CD14-positive monocyte (primary cell): ENCODE measurements around the gene GPR65. TPM values are rescaled to one million over a fixed set of nuclear protein-coding genes. Genes with fewer than 3 reads are reported as not detected.
"Not testable (repeated sequence)": the region's sequence is repeated elsewhere in the genome, so short reads cannot be mapped to it uniquely, and the experiment has no call there.

ENCODE experiments used
- DNase-seq, 3 donors: peaks; one replicate each; pipeline ENCODE4 v3.0.0-alpha.2; 2011 to 2022
- H2AFZ ChIP-seq: 2 replicates; pipeline ENCODE4 v1.6.0; 2012; ENCODE audit warnings: mild to moderate bottlenecking, low read depth, low read length, inconsistent platforms; ENCODE audit not compliant: insufficient read depth, poor library complexity, severe bottlenecking
- H3K27ac ChIP-seq, 2 donors: 1 replicate in 1 of 2; 2 replicates in 1 of 2; pipeline ENCODE4 v1.5.1; 2012 to 2013; ENCODE audit warnings: low read length in 2 of 2, control low read depth in 1 of 2, inconsistent platforms in 1 of 2, low read depth in 1 of 2, mild to moderate bottlenecking in 1 of 2
- H3K27me3 ChIP-seq, 2 donors: one replicate each; pipeline versions ENCODE4 v1.6.0 to v1.6.1; 2011 to 2013; ENCODE audit warnings: low read length in 2 of 2; ENCODE audit not compliant: control insufficient read depth in 2 of 2, insufficient read depth in 2 of 2
- H3K36me3 ChIP-seq, 2 donors: replicated peaks in 1 of 2; 1 replicate in 1 of 2; 2 replicates in 1 of 2; pipeline versions ENCODE4 v1.5.1 to v1.6.1; 2012 to 2013; ENCODE audit warnings: low read length in 2 of 2, control low read depth in 1 of 2, inconsistent platforms in 1 of 2, mild to moderate bottlenecking in 1 of 2; ENCODE audit not compliant: insufficient read depth in 2 of 2, control insufficient read depth in 1 of 2
- H3K4me1 ChIP-seq, 2 donors: 1 replicate in 1 of 2; 2 replicates in 1 of 2; pipeline versions ENCODE4 v1.5.1 to v1.6.1; 2012 to 2013; ENCODE audit warnings: low read length in 2 of 2, control low read depth in 1 of 2, inconsistent platforms in 1 of 2, mild to moderate bottlenecking in 1 of 2, moderate library complexity in 1 of 2; ENCODE audit not compliant: insufficient read depth in 2 of 2, control insufficient read depth in 1 of 2
- H3K4me2 ChIP-seq: replicated peaks from 2 replicates; pipeline ENCODE3; 2012; ENCODE audit warnings: low read length, moderate library complexity, mild to moderate bottlenecking; ENCODE audit not compliant: poor library complexity, severe bottlenecking; ENCODE audit errors: extremely low read depth
- H3K4me3 ChIP-seq, 3 experiments: fragments of 200-600 bp in 1 of 3; sonication (generic) in 1 of 3; replicated peaks in 1 of 3; 1 replicate in 2 of 3; 2 replicates in 1 of 3; pipeline ENCODE4 v1.5.1; 2011 to 2013; ENCODE audit warnings: low read length in 3 of 3, mild to moderate bottlenecking in 3 of 3, control low read depth in 2 of 3, low read depth in 2 of 3, inconsistent platforms in 1 of 3, moderate library complexity in 1 of 3
- H3K79me2 ChIP-seq: 2 replicates; pipeline ENCODE4 v1.6.0; 2012; ENCODE audit warnings: mild to moderate bottlenecking, control low read depth, inconsistent platforms, low read length, moderate library complexity; ENCODE audit not compliant: insufficient read depth
- H3K9ac ChIP-seq: 2 replicates; pipeline ENCODE4 v1.6.0; 2017; ENCODE audit warnings: low read length, mild to moderate bottlenecking; ENCODE audit not compliant: insufficient read depth, poor library complexity, severe bottlenecking
- H3K9me3 ChIP-seq, 2 donors: replicated peaks in 1 of 2; 1 replicate in 1 of 2; 2 replicates in 1 of 2; pipeline versions ENCODE4 v1.5.1 to v1.6.1; 2012 to 2013; ENCODE audit warnings: low read length in 2 of 2, control low read depth in 1 of 2; ENCODE audit not compliant: control insufficient read depth in 1 of 2, insufficient read depth in 1 of 2
- H4K20me1 ChIP-seq: 2 replicates; pipeline ENCODE4 v1.6.0; 2012; ENCODE audit warnings: mild to moderate bottlenecking, low read length, control low read depth, moderate library complexity; ENCODE audit not compliant: insufficient read depth
- H3K27ac Mint-ChIP-seq, 7 donors: one replicate each; pipeline ENCODE4 v1.8.0; 2020; ENCODE audit warnings: mild to moderate bottlenecking in 7 of 7, mixed read lengths in 7 of 7, moderate library complexity in 6 of 7, inconsistent platforms in 2 of 7
- H3K27me3 Mint-ChIP-seq, 3 donors: one replicate each; pipeline ENCODE4 v1.8.0; 2021 to 2022; ENCODE audit warnings: low read depth in 3 of 3, mild to moderate bottlenecking in 3 of 3, mixed read lengths in 3 of 3, moderate library complexity in 3 of 3, inconsistent platforms in 1 of 3
- H3K36me3 Mint-ChIP-seq, 2 donors: one replicate each; pipeline ENCODE4 v1.8.0; 2020; ENCODE audit warnings: mixed read lengths in 2 of 2, inconsistent platforms in 1 of 2, mild to moderate bottlenecking in 1 of 2
- H3K4me1 Mint-ChIP-seq: one replicate; pipeline ENCODE4 v1.8.0; 2020; ENCODE audit warnings: mild to moderate bottlenecking, mixed read lengths
- H3K4me3 Mint-ChIP-seq, 2 donors: one replicate each; pipeline ENCODE4 v1.8.0; 2020; ENCODE audit warnings: mild to moderate bottlenecking in 2 of 2, mixed read lengths in 2 of 2, moderate library complexity in 1 of 2
- H3K9me3 Mint-ChIP-seq, 7 donors: one replicate each; pipeline ENCODE4 v1.8.0; 2020 to 2022; ENCODE audit warnings: mixed read lengths in 7 of 7, mild to moderate bottlenecking in 6 of 7, moderate library complexity in 6 of 7, inconsistent platforms in 2 of 7
- WGBS: methylation state at CpG from one replicate; pipeline ENCODE4 v1.1.5; 2013; ENCODE audit warnings: missing lambda C conversion rate; ENCODE audit not compliant: insufficient coverage; 5-methylcytosine and 5-hydroxymethylcytosine counted together
- intact Hi-C, 2 donors: fragments of 100-400 bp; cut with micrococcal nuclease; formaldehyde crosslinking; loops; one replicate each; pipeline versions ENCODE4 v1.15.0 to v1.15.1; 2023
- polyA plus RNA-seq, 3 donors: library from polyadenylated mRNA; depleted of rRNA in 1 of 3; unstranded in 2 of 3; stranded (reverse) in 1 of 3; fragments of 300-500 nt in 2 of 3; fragments of >200 nt in 1 of 3; fragmentation: Illumina TruSeq in 2 of 3; gene quantifications; 1 replicate in 2 of 3; 2 replicates in 1 of 3; pipeline ENCODE4 v1.2.3, GENCODE V29; 2012 to 2021
- TF ChIP-seq, protein P1 (sequence below): fragments of 200-600 bp; IDR thresholded peaks from one replicate; pipeline ENCODE4 v1.8.0; 2022; ENCODE audit warnings: antibody characterized with exemption, mild to moderate bottlenecking

GPR65 gene
- polyA plus RNA-seq, 3 donors = 15.5 to 33.3 (median 20.6) TPM

DNA sequence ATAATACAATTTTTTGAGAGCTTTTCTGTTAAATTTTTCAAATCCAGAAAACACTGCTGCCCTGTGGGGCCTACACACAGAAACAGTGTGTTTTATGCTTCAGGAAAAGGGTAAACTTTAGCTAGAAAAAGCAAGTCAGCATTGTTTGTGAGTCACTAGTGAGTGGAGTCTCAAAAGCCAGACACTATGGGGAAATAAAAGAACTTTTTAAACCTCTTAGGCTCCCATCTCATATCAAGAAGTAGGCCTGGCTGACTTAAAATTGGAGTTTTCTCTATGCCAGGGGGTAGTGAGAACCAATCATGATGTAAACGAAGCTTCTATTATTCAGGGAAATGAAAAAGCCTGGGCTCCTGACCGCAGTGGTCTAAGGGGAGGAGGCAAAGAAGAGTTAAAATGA lies 12.6 kb downstream of the GPR65 start:
- H3K27me3 ChIP-seq = no peaks in the 10 kb centered on the region
- TF ChIP-seq, protein P1, sequence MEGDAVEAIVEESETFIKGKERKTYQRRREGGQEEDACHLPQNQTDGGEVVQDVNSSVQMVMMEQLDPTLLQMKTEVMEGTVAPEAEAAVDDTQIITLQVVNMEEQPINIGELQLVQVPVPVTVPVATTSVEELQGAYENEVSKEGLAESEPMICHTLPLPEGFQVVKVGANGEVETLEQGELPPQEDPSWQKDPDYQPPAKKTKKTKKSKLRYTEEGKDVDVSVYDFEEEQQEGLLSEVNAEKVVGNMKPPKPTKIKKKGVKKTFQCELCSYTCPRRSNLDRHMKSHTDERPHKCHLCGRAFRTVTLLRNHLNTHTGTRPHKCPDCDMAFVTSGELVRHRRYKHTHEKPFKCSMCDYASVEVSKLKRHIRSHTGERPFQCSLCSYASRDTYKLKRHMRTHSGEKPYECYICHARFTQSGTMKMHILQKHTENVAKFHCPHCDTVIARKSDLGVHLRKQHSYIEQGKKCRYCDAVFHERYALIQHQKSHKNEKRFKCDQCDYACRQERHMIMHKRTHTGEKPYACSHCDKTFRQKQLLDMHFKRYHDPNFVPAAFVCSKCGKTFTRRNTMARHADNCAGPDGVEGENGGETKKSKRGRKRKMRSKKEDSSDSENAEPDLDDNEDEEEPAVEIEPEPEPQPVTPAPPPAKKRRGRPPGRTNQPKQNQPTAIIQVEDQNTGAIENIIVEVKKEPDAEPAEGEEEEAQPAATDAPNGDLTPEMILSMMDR = no peak
- no peak overlapping the region for H3K4me2 ChIP-seq
- H3K4me1 ChIP-seq = peaks cover 36 to 43% of the 10 kb centered on the region in 2 donors
- intact Hi-C loops = loop anchor here in 1 of 2 donors (10.0 kb wide), 1 partner anchor 47 kb away; no protein-coding TSS in a partner anchor
- H3K9me3 ChIP-seq = peaks cover 0 to 6% of the 10 kb centered on the region in 2 donors
- no peak overlapping the region for H3K9ac ChIP-seq
- no peak overlapping the region for H2AFZ ChIP-seq
- peaks cover 5 to 21% of the 10 kb centered on the region in 2 donors for H3K36me3 ChIP-seq
- H3K79me2 ChIP-seq = peaks cover 52% of the 10 kb centered on the region
- H4K20me1 ChIP-seq = peaks cover 7% of the 10 kb centered on the region
- peaks cover 47 to 50% of the 10 kb centered on the region in 2 donors for H3K36me3 Mint-ChIP-seq
- H3K4me3 Mint-ChIP-seq = no peak overlapping the region
- H3K4me1 Mint-ChIP-seq = peaks cover 49% of the 10 kb centered on the region
- peak overlapping the region in 5 of 7 donors; percentile 45 to 75 (median 61) for H3K27ac Mint-ChIP-seq
- H3K4me3 ChIP-seq = no peak overlapping the region
- peak; percentile 42 to 77 (median 74) for DNase-seq
- H3K27me3 Mint-ChIP-seq = peaks cover 0 to 2% (median 1%) of the 10 kb centered on the region in 3 donors
- no CpG with 5 or more reads among the region's 2 CpGs for WGBS
- peaks cover 0 to 7% (median 0%) of the 10 kb centered on the region in 7 donors for H3K9me3 Mint-ChIP-seq
- peak overlapping the region in 1 of 2 donors; percentile 66 for H3K27ac ChIP-seq

DNA sequence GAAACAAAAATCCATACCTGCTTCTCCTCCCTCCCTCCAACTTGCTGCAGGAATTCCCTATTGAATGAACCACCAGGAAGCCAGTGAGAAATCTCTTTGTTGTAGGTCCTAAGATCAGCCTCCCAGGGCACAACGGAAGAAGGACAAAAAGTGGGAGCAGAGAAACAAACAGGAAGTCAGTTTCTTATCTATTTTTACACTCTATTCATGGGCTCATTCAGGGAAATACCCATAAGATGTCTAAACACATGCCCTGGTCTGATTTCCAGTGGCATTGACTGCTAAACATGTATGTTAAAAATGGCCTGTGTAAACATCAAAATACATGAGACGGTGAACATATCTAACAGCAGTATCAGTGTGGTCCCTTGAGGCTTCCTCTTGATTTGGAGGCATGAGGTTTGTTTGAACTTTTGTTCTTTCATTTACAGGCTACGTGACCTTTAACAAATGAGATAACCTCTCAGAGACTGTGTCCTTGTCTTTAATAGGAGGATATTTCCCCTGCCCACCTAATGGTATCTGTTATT lies 18.8 kb downstream of the GPR65 start:
- H3K27me3 Mint-ChIP-seq = peaks cover 0 to 2% (median 0%) of the 10 kb centered on the region in 3 donors
- H3K4me2 ChIP-seq = peak overlapping the region; percentile 11
- peaks cover 37 to 44% of the 10 kb centered on the region in 2 donors for H3K4me1 ChIP-seq

DNA sequence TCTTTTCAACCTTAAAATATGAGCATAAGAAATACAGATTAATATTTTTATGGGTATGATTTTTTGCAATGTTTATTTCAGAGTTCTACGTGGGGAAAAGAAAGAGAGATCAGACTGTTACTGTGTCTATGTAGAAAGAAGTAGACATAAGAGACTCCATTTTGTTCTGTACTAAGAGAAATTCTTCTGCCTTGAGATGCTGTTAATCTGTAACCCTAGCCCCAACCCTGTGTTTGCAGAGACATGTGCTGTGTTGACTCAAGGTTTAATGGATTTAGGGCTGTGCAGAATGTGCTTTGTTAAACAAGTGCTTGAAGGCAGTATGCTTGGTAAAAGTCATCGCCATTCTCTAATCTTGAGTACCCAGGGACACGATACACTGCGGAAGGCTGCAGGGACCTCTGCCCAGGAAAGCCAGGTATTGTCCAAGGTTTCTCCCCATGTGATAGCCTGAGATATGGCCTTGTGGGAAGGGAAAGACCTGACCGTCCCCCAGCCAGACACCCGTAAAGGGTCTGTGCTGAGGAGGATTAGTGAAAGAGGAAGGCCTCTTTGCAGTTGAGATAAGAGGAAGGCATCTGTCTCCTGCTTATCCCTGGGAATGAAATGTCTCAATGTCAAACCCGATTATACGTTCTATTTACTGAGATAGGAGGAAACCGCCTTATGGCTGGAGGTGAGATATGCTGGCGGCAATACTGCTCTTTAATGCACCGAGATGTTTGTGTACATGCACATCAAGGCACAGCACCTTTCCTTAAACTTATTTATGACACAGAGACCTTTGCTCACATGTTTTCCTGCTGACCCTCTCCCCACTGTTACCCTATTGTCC lies 19.5 kb downstream of the GPR65 start:
- peak overlapping the region in 2 of 7 donors; percentile 22 to 24 for H3K27ac Mint-ChIP-seq
- H3K9me3 ChIP-seq, intact Hi-C loops, H3K9ac ChIP-seq, H3K36me3 ChIP-seq, DNase-seq, H3K4me3 Mint-ChIP-seq, H3K4me2 ChIP-seq, H3K79me2 ChIP-seq, H3K27me3 Mint-ChIP-seq, H3K27me3 ChIP-seq, H4K20me1 ChIP-seq, H2AFZ ChIP-seq, H3K9me3 Mint-ChIP-seq, H3K4me3 ChIP-seq, H3K27ac ChIP-seq: not testable (repeated sequence)
- 75% methylated on average over 4 of the region's 11 CpGs for WGBS
- H3K4me1 Mint-ChIP-seq = peaks cover 46% of the 10 kb centered on the region
- peaks cover 32 to 40% of the 10 kb centered on the region in 2 donors for H3K4me1 ChIP-seq
- peaks cover 19% of the 10 kb centered on the region in 2 donors for H3K36me3 Mint-ChIP-seq

More for the DNA sequence above, 18.8 kb downstream of the GPR65 start:
- H3K27ac Mint-ChIP-seq = peak overlapping the region in 3 of 7 donors; percentile 24 to 56 (median 48)
- DNase-seq = no peak
- WGBS = no CpG with 5 or more reads among the region's 3 CpGs
- TF ChIP-seq, protein P1 = no peak
- peaks cover 0 to 6% of the 10 kb centered on the region in 2 donors for H3K9me3 ChIP-seq
- H3K9ac ChIP-seq = no peak overlapping the region
- H3K27me3 ChIP-seq = no peaks in the 10 kb centered on the region
- H3K27ac ChIP-seq = no peak overlapping the region
- H3K4me1 Mint-ChIP-seq = peaks cover 50% of the 10 kb centered on the region
- H3K4me3 ChIP-seq = no peak overlapping the region
- no peaks in the 10 kb centered on the region for H3K79me2 ChIP-seq
- H2AFZ ChIP-seq = no peak overlapping the region
- peaks cover 0 to under 1% of the 10 kb centered on the region in 2 donors for H3K36me3 ChIP-seq
- intact Hi-C loops = no loop called here
- H3K4me3 Mint-ChIP-seq = peak overlapping the region in 1 of 2 donors; percentile 46
- H4K20me1 ChIP-seq = no peaks in the 10 kb centered on the region
- H3K36me3 Mint-ChIP-seq = peaks cover 23 to 24% of the 10 kb centered on the region in 2 donors
- H3K9me3 Mint-ChIP-seq = peaks cover 0 to 7% (median 0%) of the 10 kb centered on the region in 7 donors
